ENCODE measurements around the gene HSPA1B.
"Not testable (repeated sequence)": the region's sequence is repeated elsewhere in the genome, so short reads cannot be mapped to it uniquely, and the experiment has no call there.

Gene HSPA1B

GRCh38 chr6:31827286-31828079, at the start of gene HSPA1B:
Gene HSPA1B (plus strand): TSS chr6:31827738. CDS start chr6:31827951, 213 bp downstream.
- peak; percentile 83 for DNase-seq (ENCODE audit: low read depth)

DNA sequence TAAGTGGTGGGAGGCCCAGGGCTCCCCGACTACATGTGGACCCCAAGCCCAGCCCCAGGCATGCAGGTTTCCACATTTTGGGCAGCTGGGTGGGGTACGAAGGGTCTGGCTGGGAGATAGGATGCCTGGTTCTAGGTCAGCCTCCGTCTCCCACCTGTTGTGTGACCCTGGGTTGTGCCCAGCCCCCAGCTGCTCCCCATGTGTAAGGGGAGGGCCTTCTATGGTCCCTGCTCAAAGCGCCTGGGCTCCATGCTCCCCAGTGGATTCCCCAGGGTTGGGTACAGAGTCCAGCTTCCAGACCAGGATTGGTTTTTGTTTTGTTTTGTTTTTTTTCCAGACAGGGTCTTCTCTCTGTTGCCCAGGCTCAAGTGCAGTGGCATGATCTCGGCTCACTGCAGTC, 49.3 kb upstream of the HSPA1B start:
- DNase-seq (ENCODE audit: low read depth) = no peak

DNA sequence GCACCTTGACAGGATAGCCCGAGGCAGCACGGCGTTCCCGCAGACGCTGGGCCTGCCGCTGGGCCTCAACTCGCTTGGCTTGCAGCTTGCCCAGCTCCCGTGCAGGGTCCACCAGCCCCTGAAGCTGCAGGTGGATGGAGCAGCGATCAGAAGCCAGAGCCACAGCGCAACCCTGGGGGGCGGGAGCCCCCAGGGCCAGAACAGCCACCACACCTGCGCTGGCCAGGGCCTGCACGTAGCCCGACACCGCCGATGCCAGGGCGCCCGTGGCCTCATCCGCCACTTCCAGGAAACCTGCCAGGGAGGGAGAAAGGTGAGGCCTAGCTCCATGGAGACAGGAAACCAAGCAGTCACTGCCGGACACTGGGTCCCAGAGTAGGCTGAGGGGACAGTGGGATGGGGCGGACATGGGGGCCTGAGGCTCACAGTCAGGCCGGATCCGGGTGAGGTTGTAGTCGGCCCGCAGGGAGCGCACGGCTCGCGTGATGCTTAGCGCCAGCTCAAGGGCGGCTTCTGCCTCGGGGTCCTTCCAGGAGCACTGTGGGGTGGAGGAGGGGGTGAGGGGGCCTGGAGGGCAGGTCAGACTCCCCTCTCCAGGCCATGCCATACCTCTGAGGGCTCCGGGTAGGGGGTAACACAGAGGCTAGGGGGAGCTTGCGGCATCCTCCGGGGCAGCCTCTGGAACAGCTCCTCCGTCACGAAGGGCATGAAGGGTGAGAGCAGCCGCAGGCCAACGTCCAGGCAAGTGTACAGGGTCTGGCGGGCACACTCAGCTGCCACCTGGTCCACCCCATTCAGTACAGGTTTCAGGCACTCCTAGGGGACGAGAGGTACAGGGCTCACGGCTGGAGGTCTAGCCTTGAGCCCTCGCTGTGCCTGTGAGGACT, 48.3 kb upstream of the HSPA1B start:
- no peak for DNase-seq (ENCODE audit: low read depth)

DNA sequence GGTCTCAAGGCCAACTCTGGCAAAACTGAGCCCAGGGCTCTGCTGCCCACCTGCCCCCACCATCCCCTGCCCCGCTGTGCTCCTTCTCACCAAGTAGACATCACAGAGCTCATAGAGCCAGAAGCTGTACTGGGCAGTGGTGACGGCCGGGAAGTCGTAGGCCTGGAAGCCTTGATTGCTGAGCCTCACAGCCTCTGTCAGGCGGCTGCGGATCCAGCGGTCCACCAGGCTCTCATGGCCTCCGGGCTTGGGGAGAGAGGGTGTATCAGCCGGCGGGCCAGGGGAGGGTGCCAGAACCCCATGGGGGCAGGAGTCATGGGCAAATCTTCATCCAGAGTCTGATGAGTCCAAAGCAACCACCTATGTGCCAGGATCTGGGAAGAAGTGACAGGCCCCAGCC, 47.6 kb upstream of the HSPA1B start:
- no peak for DNase-seq (ENCODE audit: low read depth)

- no peak for DNase-seq (ENCODE audit: low read depth)
These were observed 46.9 kb upstream of the HSPA1B start for GRCh38 chr6:31780507-31781243.

DNA sequence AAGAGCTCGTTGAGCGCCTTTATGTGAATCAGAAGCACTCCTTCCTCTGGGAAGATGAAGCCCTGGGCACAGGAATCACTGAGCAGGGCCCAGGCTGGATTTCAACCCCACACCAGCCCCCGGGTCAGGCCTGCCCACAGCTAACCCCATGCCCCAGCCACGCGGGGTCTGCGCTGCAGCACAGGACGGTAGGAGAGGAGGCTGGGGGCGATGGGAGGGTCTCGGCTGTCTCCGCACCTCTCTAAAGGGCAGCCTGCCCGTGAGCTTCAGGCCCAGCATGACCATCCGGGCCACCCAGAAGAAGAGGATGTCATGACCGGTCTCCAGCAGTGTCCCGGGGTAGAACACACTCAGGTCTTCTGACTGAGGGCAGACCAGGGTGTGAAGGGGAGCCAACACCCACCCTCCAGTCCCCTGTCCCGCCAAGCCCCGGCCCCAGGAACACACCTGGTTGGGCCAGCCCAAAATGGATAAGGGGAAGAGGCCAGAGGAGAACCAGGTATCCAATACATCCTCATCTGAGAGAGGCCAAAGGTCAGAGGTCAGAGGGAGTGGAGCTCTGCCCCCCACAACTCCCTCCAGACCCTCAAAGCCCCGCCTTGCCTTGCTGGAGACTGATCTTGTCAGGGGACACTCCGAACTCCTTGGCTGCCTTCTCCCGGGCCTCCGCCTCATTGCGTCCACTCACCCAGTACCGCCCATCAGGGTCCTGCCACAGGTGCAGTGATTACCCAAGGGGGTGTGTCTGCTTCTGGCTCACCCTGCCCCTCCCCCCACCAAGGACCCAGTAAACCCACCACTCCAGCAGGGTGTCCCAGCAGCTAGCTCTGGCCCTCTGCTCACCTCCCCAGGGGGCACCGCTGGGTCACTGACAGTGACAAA, 46.1 kb upstream of the HSPA1B start:
- DNase-seq (ENCODE audit: low read depth) = no peak

DNA sequence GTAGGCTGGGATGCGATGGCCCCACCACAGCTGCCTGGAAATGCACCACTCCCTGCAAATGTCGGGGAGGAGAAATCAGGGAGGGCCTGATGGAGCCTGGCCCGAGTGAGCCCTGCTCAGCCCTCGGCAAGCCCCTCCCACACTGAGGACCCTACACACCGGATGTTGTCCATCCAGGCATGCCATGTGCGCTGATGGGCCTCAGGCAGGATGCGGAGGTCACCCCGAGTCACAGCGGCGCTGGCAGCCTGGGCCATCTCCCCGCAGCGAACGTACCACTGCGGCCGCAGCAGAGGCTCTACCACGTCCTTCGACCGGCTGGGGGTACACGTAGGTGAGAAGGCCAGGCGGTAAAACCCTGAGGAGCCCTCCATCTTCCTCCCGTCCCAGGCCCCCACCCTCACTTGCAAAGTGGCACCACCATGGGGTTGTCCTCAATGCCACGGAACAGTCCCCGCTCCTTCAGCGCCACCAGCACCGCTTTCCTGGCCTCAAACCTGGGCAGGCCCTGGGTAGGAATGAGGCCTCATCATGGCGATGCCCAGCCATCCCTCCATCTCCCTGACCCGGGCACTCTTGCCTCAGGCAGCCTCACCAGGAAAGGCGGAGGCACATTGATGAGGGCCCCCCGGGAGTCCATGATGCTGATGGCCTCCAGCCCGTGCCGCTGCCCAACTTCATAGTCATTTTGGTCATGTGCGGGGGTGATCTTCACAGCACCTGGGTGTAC, 45.2 kb upstream of the HSPA1B start:
- DNase-seq (ENCODE audit: low read depth) = no peak

DNA sequence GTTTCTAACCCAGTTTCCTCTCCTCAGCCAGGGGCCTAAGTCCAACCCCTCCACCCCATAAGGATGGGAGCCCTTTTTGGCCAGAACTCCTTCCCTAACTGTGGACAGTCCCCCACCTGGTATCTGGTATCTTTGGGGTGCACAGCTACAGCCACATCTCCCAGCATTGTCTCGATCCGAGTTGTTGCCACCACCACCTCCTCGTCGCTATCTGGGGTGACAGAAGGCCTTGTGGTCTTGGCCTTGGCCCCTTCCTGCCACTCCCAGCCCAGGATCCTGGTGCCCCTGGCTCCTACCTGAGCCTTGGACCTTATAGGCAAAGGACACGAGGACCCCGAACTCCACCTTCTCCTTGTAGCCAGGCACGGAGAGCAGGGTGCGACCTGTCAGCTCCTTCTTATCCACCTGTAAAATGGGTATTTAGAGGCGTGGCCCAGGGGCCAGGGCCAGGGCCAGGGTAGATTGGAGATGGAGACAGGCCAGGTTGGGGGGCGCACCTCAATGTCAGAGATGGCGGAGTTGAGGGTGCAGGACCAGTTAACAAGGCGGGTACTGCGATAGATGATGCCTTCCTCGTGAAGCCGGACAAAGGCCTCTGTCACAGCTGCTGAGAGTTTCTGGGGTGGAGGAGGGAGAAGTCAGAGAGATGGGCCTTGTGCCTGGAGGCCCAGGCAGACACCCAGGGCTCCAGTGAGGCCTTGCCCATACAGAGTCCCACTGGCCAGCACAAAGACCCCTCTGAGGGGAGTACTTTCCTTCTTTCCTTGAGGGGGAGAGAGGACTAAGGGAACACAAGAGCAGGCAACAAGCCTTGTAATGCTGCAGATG, 43.2 kb upstream of the HSPA1B start:
- no peak for DNase-seq (ENCODE audit: low read depth)

DNA sequence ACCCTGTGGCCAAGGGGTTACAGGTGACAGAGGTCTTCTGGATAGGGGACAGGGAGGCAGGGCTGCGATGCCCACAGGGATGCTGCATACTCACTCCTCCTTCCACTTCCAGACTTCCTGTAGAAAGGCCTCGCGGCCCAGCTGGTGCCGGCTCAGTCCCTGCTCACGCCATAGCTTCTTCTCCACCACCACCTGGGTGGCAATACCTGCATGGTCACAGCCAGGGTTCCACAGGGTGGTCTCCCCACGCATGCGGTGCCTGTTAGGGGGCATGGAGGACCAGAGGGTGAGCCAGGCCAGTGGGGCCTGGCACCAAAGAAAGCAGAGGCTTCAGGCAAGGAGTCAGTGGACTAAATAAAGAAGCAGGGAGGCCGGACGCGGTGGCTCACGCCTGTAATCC, 42.1 kb upstream of the HSPA1B start:
- DNase-seq (ENCODE audit: low read depth) = no peak

DNA sequence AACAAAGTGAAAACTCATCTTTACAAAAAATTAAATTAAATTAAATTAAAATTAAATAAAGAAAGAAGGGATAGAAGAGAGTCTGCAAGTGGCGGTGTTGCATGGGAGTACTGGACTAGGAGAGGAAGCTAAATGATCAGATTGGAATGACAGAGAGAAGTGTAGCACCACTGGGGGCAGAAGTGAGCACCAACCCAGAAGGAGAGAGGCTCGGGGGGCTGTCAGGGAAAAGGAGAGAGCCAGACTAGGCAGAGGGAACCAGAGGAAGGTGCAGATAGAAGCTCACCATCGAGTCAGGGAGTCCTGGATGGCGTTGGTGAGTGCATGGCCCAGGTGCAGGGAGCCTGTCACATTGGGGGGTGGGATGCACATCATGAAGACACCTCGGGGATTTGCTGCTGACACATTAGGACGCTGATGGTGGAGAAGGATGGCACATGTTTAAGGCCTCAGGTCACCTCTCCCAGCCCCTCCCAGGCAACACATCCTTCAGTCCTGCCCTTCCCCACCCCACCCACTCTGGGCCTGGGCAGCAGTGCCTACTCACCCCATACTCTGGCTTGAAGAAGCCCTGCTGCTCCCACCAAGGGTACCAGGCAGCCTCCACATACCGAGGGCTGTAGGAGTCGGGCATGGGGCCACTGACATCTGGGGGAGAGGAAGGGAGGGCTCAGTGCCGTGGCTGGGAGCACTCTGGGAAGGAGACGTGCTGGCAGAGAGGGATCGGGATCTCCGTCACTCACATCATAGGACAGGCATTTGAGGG, 36.0 kb upstream of the HSPA1B start:
- no peak for DNase-seq (ENCODE audit: low read depth)

DNA sequence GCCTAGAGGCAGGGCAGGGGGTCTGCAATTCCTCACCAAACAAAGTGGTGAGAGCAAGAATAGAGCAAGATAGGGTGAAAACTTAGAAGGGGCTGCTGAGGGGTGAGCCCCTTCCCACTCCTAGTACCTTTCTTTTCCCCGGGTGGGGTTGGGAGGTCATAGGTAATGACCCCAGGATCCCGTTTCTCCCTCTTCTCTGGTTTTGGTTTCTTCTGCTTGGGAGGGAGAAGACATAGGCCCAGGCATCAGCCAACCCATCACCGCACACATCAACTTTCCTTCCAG, 35.5 kb upstream of the HSPA1B start:
- DNase-seq (ENCODE audit: low read depth) = no peak

GRCh38 chr6:31792761-31793171, 34.8 kb upstream of the HSPA1B start:
- DNase-seq (ENCODE audit: low read depth) = no peak

DNA sequence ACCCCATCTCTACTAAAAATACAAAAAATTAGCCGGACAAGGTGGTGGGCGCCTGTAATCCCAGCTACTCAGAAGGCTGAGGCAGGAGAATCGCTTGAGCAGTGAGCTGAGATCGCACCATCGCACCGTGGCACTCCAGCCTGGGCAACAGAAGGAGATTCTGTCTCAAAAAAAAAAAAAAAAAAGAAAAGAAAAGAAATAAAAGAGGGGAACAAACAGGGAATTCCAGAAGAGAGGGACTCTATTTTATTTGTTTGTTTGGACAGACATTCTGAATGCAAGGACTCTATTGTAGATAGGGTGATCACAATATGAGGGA, 33.7 kb upstream of the HSPA1B start:
- not testable (repeated sequence) for DNase-seq (ENCODE audit: low read depth)

- DNase-seq (ENCODE audit: low read depth) = no peak
These were observed 33.2 kb upstream of the HSPA1B start for GRCh38 chr6:31794294-31794865.

DNA sequence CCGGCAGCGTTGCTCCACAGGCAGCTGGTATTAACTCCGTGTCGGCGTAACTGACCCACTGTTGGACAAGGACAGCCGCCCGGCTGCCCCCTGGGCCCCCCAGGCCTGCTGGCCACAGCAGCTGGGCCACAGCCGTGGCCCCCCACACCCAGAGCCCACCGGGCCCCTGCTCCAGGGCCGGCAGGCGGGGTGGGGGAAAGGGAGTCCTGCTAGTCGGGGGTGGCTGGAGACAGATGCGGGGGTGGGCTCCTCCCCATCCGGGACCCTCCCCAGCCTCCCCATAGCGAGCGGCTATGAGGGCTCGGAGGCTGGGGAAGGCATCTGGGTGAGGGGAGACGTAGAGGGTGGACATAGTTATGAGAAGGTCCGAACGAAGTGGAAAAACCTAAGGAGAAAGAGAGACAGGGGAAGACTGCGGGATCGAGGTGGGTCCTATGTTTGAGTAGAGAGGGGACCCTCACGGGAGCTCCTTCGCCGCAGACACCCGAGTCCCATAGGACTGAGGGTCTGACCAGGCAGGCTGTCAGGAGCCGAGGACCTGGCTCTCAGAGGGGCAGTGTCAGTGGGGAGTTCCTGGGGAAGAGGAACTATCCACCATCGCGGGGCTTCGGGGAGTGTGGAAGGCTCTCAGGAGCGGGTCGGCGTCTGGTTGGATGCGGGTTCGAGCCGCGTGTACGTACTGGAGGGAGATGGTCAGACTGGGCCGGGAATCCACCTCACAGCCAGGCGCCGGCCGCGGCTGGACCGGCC, 32.5 kb upstream of the HSPA1B start:
- no peak for DNase-seq (ENCODE audit: low read depth)

GRCh38 chr6:31795616-31796298, 31.8 kb upstream of the HSPA1B start, which contains the start of gene VARS1:
Gene VARS1 (minus strand): TSS chr6:31795752. CDS start chr6:31795217, 535 bp downstream.
- DNase-seq (ENCODE audit: low read depth) = peak; percentile 75

DNA sequence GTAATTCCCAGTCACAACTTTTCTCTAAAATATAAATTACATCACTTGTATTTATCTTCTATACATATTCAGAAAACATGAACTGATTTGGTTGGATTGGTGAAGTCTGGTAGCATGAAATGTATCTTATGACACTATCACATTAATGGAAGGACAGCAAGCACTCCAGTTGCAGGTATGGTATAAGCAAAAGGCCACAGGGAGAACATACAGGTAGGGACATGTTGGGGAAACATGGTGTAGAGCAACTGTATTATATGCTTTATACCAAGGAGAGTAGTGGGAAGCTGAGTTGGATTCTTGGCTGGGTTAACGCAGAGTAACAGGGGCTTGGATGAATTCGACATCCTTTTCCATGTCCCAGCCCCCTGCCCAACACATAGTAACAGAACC, 30.5 kb upstream of the HSPA1B start:
- DNase-seq (ENCODE audit: low read depth) = no peak

GRCh38 chr6:31797588-31797987, 29.9 kb upstream of the HSPA1B start:
- no peak for DNase-seq (ENCODE audit: low read depth)

Measured in stimulated activated CD8-positive, alpha-beta memory T cell treated with anti-CD3 and anti-CD28 coated beads, Interleukin-12 subunit alpha, Interleukin-12 subunit beta, amount 100 ng/mL, for 4 hours (primary cell).